HepG2 (cell line): Measurements from ENCODE around the gene SPTSSA. TPM values are rescaled to one million over a fixed set of nuclear protein-coding genes. Genes with fewer than 3 reads are reported as not detected.

Experiments
- ATF7-NPFF ChIP-seq: sonication (generic); formaldehyde crosslinking; IDR thresholded peaks from 2 replicates; pipeline ENCODE4 v1.8.1; 2023; ENCODE audit warnings: mild to moderate bottlenecking, low read depth, missing genetic modification reagents, moderate library complexity
- ELF3 ChIP-seq: IDR thresholded peaks from 2 replicates; pipeline ENCODE4 v1.6.1; 2016; ENCODE audit warnings: missing genetic modification reagents, missing compliant biosample characterization
- ETV6 ChIP-seq: sonication (generic); formaldehyde crosslinking; conservative IDR thresholded peaks from 2 replicates; pipeline ENCODE4 v1.4.0; 2020; ENCODE audit warnings: missing genetic modification reagents
- HOXA7 ChIP-seq: sonication (generic); formaldehyde crosslinking; IDR thresholded peaks from 2 replicates; pipeline ENCODE4 v1.8.1; 2022; ENCODE audit warnings: mild to moderate bottlenecking, missing genetic modification reagents, moderate library complexity
- MAFG ChIP-seq: sonication (generic); formaldehyde crosslinking; IDR thresholded peaks from 2 replicates; pipeline ENCODE4 v1.5.1; 2020; ENCODE audit warnings: mild to moderate bottlenecking, missing genetic modification reagents
- MAZ ChIP-seq, 2 experiments: sonication (generic) in 1 of 2; formaldehyde crosslinking in 1 of 2; IDR thresholded peaks; 2 replicates each; pipeline versions ENCODE4 v1.5.0 to v1.6.1; 2012 to 2020; ENCODE audit warnings: low read depth in 2 of 2, mild to moderate bottlenecking in 2 of 2, borderline replicate concordance in 1 of 2, improper control_type of control experiment in 1 of 2, low read length in 1 of 2, missing genetic modification reagents in 1 of 2, moderate library complexity in 1 of 2
- NFKBIZ ChIP-seq: IDR thresholded peaks from 2 replicates; pipeline ENCODE4 v1.6.1; 2018; ENCODE audit warnings: missing genetic modification reagents, missing compliant biosample characterization
- PAF1 ChIP-seq: IDR thresholded peaks from 2 replicates; pipeline ENCODE4 v1.6.1; 2016; ENCODE audit warnings: missing genetic modification reagents, missing compliant biosample characterization
- PHF20 ChIP-seq: sonication (generic); formaldehyde crosslinking; IDR thresholded peaks from 2 replicates; pipeline ENCODE4 v1.5.0; 2020; ENCODE audit warnings: mild to moderate bottlenecking, missing genetic modification reagents
- POLR2G ChIP-seq: fragments of 200-400 bp; formaldehyde crosslinking; IDR thresholded peaks from 2 replicates; pipeline ENCODE4 v1.6.1; 2018; ENCODE audit warnings: mild to moderate bottlenecking, low read depth, low read length, moderate library complexity
- PREB ChIP-seq: sonication (generic); formaldehyde crosslinking; IDR thresholded peaks from 2 replicates; pipeline ENCODE4 v1.4.0; 2020; ENCODE audit warnings: missing genetic modification reagents
- REST ChIP-seq, 2 experiments: IDR thresholded peaks; 2 replicates each; pipeline ENCODE4 v1.6.1; 2011 to 2012; ENCODE audit warnings: low read length in 2 of 2, borderline replicate concordance in 1 of 2, low read depth in 1 of 2, mild to moderate bottlenecking in 1 of 2, moderate library complexity in 1 of 2
- RFX1 ChIP-seq: fragments of 450-650 bp; IDR thresholded peaks from 2 replicates; pipeline ENCODE4 v1.6.1; 2017
- SKI ChIP-seq: fragments of 450-650 bp; IDR thresholded peaks from one replicate; pipeline ENCODE4 v1.6.1; 2018; ENCODE audit warnings: mild to moderate bottlenecking; ENCODE audit not compliant: partially characterized antibody
- SMAD9 ChIP-seq: sonication (generic); formaldehyde crosslinking; IDR thresholded peaks from 2 replicates; pipeline ENCODE4 v1.5.1; 2020; ENCODE audit warnings: mild to moderate bottlenecking, missing genetic modification reagents
- SNAI1 ChIP-seq: sonication (generic); formaldehyde crosslinking; IDR thresholded peaks from 2 replicates; pipeline ENCODE4 v1.5.0; 2020; ENCODE audit warnings: mild to moderate bottlenecking, missing genetic modification reagents, borderline replicate concordance
- SP1 ChIP-seq, 2 experiments: fragments of 450-650 bp in 1 of 2; sonication (generic) in 1 of 2; formaldehyde crosslinking in 1 of 2; IDR thresholded peaks; 2 replicates each; pipeline versions ENCODE4 v1.4.0 to v1.6.1; 2016 to 2020; ENCODE audit warnings: missing genetic modification reagents in 1 of 2
- SPEN ChIP-seq: sonication (generic); formaldehyde crosslinking; IDR thresholded peaks from 2 replicates; pipeline ENCODE4 v1.5.1; 2020; ENCODE audit warnings: low read depth, mild to moderate bottlenecking, missing genetic modification reagents
- TBX2 ChIP-seq: sonication (generic); formaldehyde crosslinking; IDR thresholded peaks from 2 replicates; pipeline ENCODE4 v1.5.0; 2020; ENCODE audit warnings: missing genetic modification reagents, mild to moderate bottlenecking, borderline replicate concordance
- TCF12 ChIP-seq, 2 experiments: fragments of 450-650 bp in 1 of 2; sonication (generic) in 1 of 2; formaldehyde crosslinking in 1 of 2; IDR thresholded peaks; 2 replicates each; pipeline versions ENCODE4 v1.6.1 to v1.8.0; 2017 to 2022; ENCODE audit warnings: antibody characterized with exemption in 1 of 2, mild to moderate bottlenecking in 1 of 2, missing genetic modification reagents in 1 of 2, moderate library complexity in 1 of 2
- ZBTB1 ChIP-seq: sonication (generic); formaldehyde crosslinking; IDR thresholded peaks from 2 replicates; pipeline ENCODE4 v1.4.0; 2020; ENCODE audit warnings: missing genetic modification reagents, borderline replicate concordance
- ZBTB42 ChIP-seq: sonication (generic); formaldehyde crosslinking; IDR thresholded peaks from 2 replicates; pipeline ENCODE4 v1.5.0; 2020; ENCODE audit warnings: mild to moderate bottlenecking, missing genetic modification reagents
- ZFP36L1 ChIP-seq: sonication (generic); formaldehyde crosslinking; IDR thresholded peaks from 2 replicates; pipeline ENCODE4 v1.8.0; 2022; ENCODE audit warnings: mild to moderate bottlenecking, missing genetic modification reagents, moderate library complexity
- ZNF121 ChIP-seq: sonication (generic); formaldehyde crosslinking; IDR thresholded peaks from 2 replicates; pipeline ENCODE4 v1.5.0; 2020; ENCODE audit warnings: mild to moderate bottlenecking, missing genetic modification reagents
- ZNF83 ChIP-seq: sonication (generic); formaldehyde crosslinking; IDR thresholded peaks from 2 replicates; pipeline ENCODE4 v1.4.0; 2020; ENCODE audit warnings: missing genetic modification reagents, mild to moderate bottlenecking, borderline replicate concordance
- ZSCAN12 ChIP-seq: sonication (generic); formaldehyde crosslinking; IDR thresholded peaks from 2 replicates; pipeline ENCODE4 v1.9.0; 2021; ENCODE audit warnings: mild to moderate bottlenecking, missing genetic modification reagents
- ZSCAN9 ChIP-seq: IDR thresholded peaks from 2 replicates; pipeline ENCODE4 v1.6.1; 2016; ENCODE audit warnings: borderline replicate concordance
- polyA plus RNA-seq, 8 experiments: library from polyadenylated mRNA; depleted of rRNA in 3 of 8; stranded (reverse) in 7 of 8; unstranded in 1 of 8; fragments of >200 nt; fragmentation: Illumina TruSeq in 4 of 8; extraction: Trizol in 4 of 8; gene quantifications; 2 replicates each; pipeline versions ENCODE4 v1.2.1 to v1.2.3, GENCODE V29; 2011 to 2016; ENCODE audit warnings: low read depth in 4 of 8, missing spikeins in 1 of 8, mixed read lengths in 1 of 8; ENCODE audit not compliant: insufficient read depth in 1 of 8
- total RNA-seq, 5 experiments: library from RNA; depleted of rRNA; stranded (reverse); fragments of >200 nt; fragmentation: Illumina TruSeq; extraction: Trizol; gene quantifications; 2 replicates each; pipeline ENCODE4 v1.2.3, GENCODE V29; 2016; ENCODE audit warnings: low read depth in 1 of 5

Gene SPTSSA
- total and polyA plus RNA-seq, 2 of the 13 experiments (the other 11 are each of a cell fraction or from before 2014, with no cell fraction given) = 19.1 to 86.1 TPM

GRCh38 chr14:34498684-34499412 is 36.8 kb upstream of the SPTSSA start (continued):
- TF ChIP-seq SP1 (IDR thresholded peaks at IDR 0.05) (no peak), SP1 (CRISPR knock-in tag; IDR thresholded peaks at IDR 0.05) (no peak), TCF12 (IDR thresholded peaks at IDR 0.05) (no peak), TCF12 (CRISPR knock-in tag; IDR thresholded peaks at IDR 0.05) (no peak), PAF1 (CRISPR knock-in tag) (no peak), PREB (CRISPR knock-in tag) (no peak), ZBTB42 (no peak), RFX1 (no peak), MAFG (CRISPR knock-in tag) (no peak), HOXA7 (CRISPR knock-in tag) (no peak), NFKBIZ (CRISPR knock-in tag) (no peak), ETV6 (CRISPR knock-in tag) (no peak), SNAI1 (CRISPR knock-in tag) (no peak), ZFP36L1 (no peak), TBX2 (CRISPR knock-in tag) (peak; percentile 50; the same call in 1 of the 2 replicates), POLR2G (no peak), ZBTB1 (CRISPR knock-in tag) (no peak), SPEN (CRISPR knock-in tag) (no peak; the same call in 1 of the 2 replicates), ZSCAN12 (CRISPR knock-in tag) (no peak), SMAD9 (CRISPR knock-in tag) (no peak), PHF20 (CRISPR knock-in tag) (no peak), ATF7-NPFF (CRISPR knock-in tag) (no peak), ZSCAN9 (CRISPR knock-in tag) (0 out of 2 replicates have a peak, but pooled peaks have one; percentile 53), ZNF121 (CRISPR knock-in tag) (no peak), MAZ (IDR thresholded peaks at IDR 0.05; ENCODE audit: borderline replicate concordance, low read depth, low read length) (no peak), MAZ (CRISPR knock-in tag; IDR thresholded peaks at IDR 0.05; ENCODE audit: low read depth) (0 out of 2 replicates have a peak, but pooled peaks have one; percentile 21), REST (IDR thresholded peaks at IDR 0.05; ENCODE audit: borderline replicate concordance in 1 of 2, low read depth in 1 of 2, low read length in 2 of 2) (no peak), ELF3 (peak; percentile 61), SKI (no peak), ZNF83 (CRISPR knock-in tag) (no peak)
